HEK293 (cell line): Measurements from ENCODE around the gene ROPN1L.

Experiments
- BCL11A ChIP-seq: fragments of 450-650 bp; formaldehyde crosslinking; IDR thresholded peaks from 2 replicates; pipeline ENCODE4 v1.5.1; 2016; ENCODE audit warnings: low read depth, missing biosample characterization, missing genetic modification characterization
- GFI1B ChIP-seq: fragments of 450-650 bp; formaldehyde crosslinking; IDR thresholded peaks from 2 replicates; pipeline ENCODE4 v1.5.1; 2016; ENCODE audit warnings: missing biosample characterization, missing genetic modification characterization
- GLIS2 ChIP-seq: fragments of 450-650 bp; formaldehyde crosslinking; IDR thresholded peaks from 2 replicates; pipeline ENCODE4 v1.5.1; 2016; ENCODE audit warnings: missing biosample characterization, missing genetic modification characterization
- HOXD13 ChIP-seq: sonication (generic); formaldehyde crosslinking; IDR thresholded peaks from 2 replicates; pipeline ENCODE4 v1.8.0; 2022; ENCODE audit warnings: missing genetic modification reagents, borderline replicate concordance
- IKZF3 ChIP-seq: fragments of 450-650 bp; IDR thresholded peaks from 2 replicates; pipeline ENCODE4 v1.5.0; 2018; ENCODE audit warnings: missing biosample characterization, mild to moderate bottlenecking, missing genetic modification characterization, moderate library complexity
- KLF10 ChIP-seq: fragments of 450-650 bp; IDR thresholded peaks from 2 replicates; pipeline ENCODE4 v1.5.1; 2018; ENCODE audit warnings: missing biosample characterization, mild to moderate bottlenecking, missing genetic modification characterization
- MZF1 ChIP-seq: fragments of 450-650 bp; formaldehyde crosslinking; IDR thresholded peaks from 2 replicates; pipeline ENCODE4 v1.5.1; 2017; ENCODE audit warnings: missing biosample characterization, missing genetic modification characterization, borderline replicate concordance
- OVOL3 ChIP-seq: fragments of 450-650 bp; formaldehyde crosslinking; IDR thresholded peaks from 2 replicates; pipeline ENCODE4 v1.5.1; 2016; ENCODE audit warnings: missing biosample characterization, missing genetic modification characterization
- PATZ1 ChIP-seq: fragments of 450-650 bp; formaldehyde crosslinking; IDR thresholded peaks from 2 replicates; pipeline ENCODE4 v1.5.1; 2016; ENCODE audit warnings: missing biosample characterization, missing genetic modification characterization
- SP2 ChIP-seq: fragments of 450-650 bp; formaldehyde crosslinking; IDR thresholded peaks from 2 replicates; pipeline ENCODE4 v1.5.1; 2016; ENCODE audit warnings: missing biosample characterization, missing genetic modification characterization
- ZNF121 ChIP-seq: fragments of 450-650 bp; formaldehyde crosslinking; IDR thresholded peaks from 2 replicates; pipeline ENCODE4 v1.5.1; 2016; ENCODE audit warnings: missing biosample characterization, missing genetic modification characterization
- ZNF132 ChIP-seq: fragments of 450-650 bp; formaldehyde crosslinking; IDR thresholded peaks from 2 replicates; pipeline ENCODE4 v1.5.1; 2017; ENCODE audit warnings: missing biosample characterization, missing genetic modification characterization, borderline replicate concordance
- ZNF157 ChIP-seq: fragments of 450-650 bp; formaldehyde crosslinking; IDR thresholded peaks from 2 replicates; pipeline ENCODE4 v1.5.1; 2016; ENCODE audit warnings: missing biosample characterization, missing genetic modification characterization
- ZNF175 ChIP-seq: fragments of 450-650 bp; formaldehyde crosslinking; IDR thresholded peaks from 2 replicates; pipeline ENCODE4 v1.5.1; 2016; ENCODE audit warnings: missing biosample characterization, missing genetic modification characterization
- ZNF202 ChIP-seq: fragments of 450-650 bp; formaldehyde crosslinking; IDR thresholded peaks from 2 replicates; pipeline ENCODE4 v1.5.1; 2016; ENCODE audit warnings: missing biosample characterization, missing genetic modification characterization, borderline replicate concordance
- ZNF221 ChIP-seq: fragments of 450-650 bp; formaldehyde crosslinking; IDR thresholded peaks from 2 replicates; pipeline ENCODE4 v1.5.1; 2017; ENCODE audit warnings: missing biosample characterization, missing genetic modification characterization, borderline replicate concordance
- ZNF239 ChIP-seq: fragments of 450-650 bp; formaldehyde crosslinking; IDR thresholded peaks from 2 replicates; pipeline ENCODE4 v1.5.1; 2016; ENCODE audit warnings: missing biosample characterization, missing genetic modification characterization
- ZNF292 ChIP-seq: fragments of 450-650 bp; formaldehyde crosslinking; IDR thresholded peaks from 2 replicates; pipeline ENCODE4 v1.5.1; 2016; ENCODE audit warnings: low read depth, missing biosample characterization, missing genetic modification characterization, borderline replicate concordance
- ZNF311 ChIP-seq: fragments of 450-650 bp; formaldehyde crosslinking; IDR thresholded peaks from 2 replicates; pipeline ENCODE4 v1.5.1; 2017; ENCODE audit warnings: missing biosample characterization, missing genetic modification characterization, borderline replicate concordance
- ZNF366 ChIP-seq: fragments of 450-650 bp; formaldehyde crosslinking; conservative IDR thresholded peaks from 2 replicates; pipeline ENCODE4 v1.5.1; 2016; ENCODE audit warnings: missing biosample characterization, missing genetic modification characterization
- ZNF488 ChIP-seq: fragments of 450-650 bp; formaldehyde crosslinking; IDR thresholded peaks from 2 replicates; pipeline ENCODE4 v1.5.1; 2016; ENCODE audit warnings: missing biosample characterization, missing genetic modification characterization
- ZNF501 ChIP-seq: fragments of 450-650 bp; formaldehyde crosslinking; IDR thresholded peaks from 2 replicates; pipeline ENCODE4 v1.5.1; 2016; ENCODE audit warnings: missing biosample characterization, missing genetic modification characterization
- ZNF561 ChIP-seq: fragments of 450-650 bp; IDR thresholded peaks from 2 replicates; pipeline ENCODE4 v1.5.1; 2018; ENCODE audit warnings: missing biosample characterization, missing genetic modification characterization, borderline replicate concordance
- ZNF610 ChIP-seq: fragments of 450-650 bp; formaldehyde crosslinking; IDR thresholded peaks from 2 replicates; pipeline ENCODE4 v1.5.1; 2016; ENCODE audit warnings: missing biosample characterization, missing genetic modification characterization, borderline replicate concordance
- ZNF629 ChIP-seq: fragments of 450-650 bp; formaldehyde crosslinking; IDR thresholded peaks from 2 replicates; pipeline ENCODE4 v1.5.1; 2017; ENCODE audit warnings: missing biosample characterization, missing genetic modification characterization
- ZNF639 ChIP-seq: fragments of 450-650 bp; formaldehyde crosslinking; IDR thresholded peaks from 2 replicates; pipeline ENCODE4 v1.5.1; 2016; ENCODE audit warnings: missing biosample characterization, missing genetic modification characterization
- ZNF660 ChIP-seq: fragments of 450-650 bp; IDR thresholded peaks from 2 replicates; pipeline ENCODE4 v1.5.1; 2018; ENCODE audit warnings: missing biosample characterization, mild to moderate bottlenecking, missing genetic modification characterization
- ZNF777 ChIP-seq: fragments of 450-650 bp; formaldehyde crosslinking; IDR thresholded peaks from 2 replicates; pipeline ENCODE4 v1.5.1; 2017; ENCODE audit warnings: missing biosample characterization, missing genetic modification characterization, borderline replicate concordance
- ZNF791 ChIP-seq: fragments of 450-650 bp; formaldehyde crosslinking; IDR thresholded peaks from 2 replicates; pipeline ENCODE4 v1.5.1; 2016; ENCODE audit warnings: missing biosample characterization, missing genetic modification characterization
- TF ChIP-seq, protein P1 (sequence below): fragments of 450-650 bp; formaldehyde crosslinking; IDR thresholded peaks from 2 replicates; pipeline ENCODE4 v1.5.1; 2016; ENCODE audit warnings: missing biosample characterization, missing genetic modification characterization
- TF ChIP-seq, protein P2 (sequence below): fragments of 450-650 bp; formaldehyde crosslinking; IDR thresholded peaks from 2 replicates; pipeline ENCODE4 v1.5.1; 2016; ENCODE audit warnings: missing biosample characterization, missing genetic modification characterization, borderline replicate concordance

Gene ROPN1L

GRCh38 chr5:10441083-10441991 lies at the start of gene ROPN1L (continued):
- TF ChIP-seq, protein P1, sequence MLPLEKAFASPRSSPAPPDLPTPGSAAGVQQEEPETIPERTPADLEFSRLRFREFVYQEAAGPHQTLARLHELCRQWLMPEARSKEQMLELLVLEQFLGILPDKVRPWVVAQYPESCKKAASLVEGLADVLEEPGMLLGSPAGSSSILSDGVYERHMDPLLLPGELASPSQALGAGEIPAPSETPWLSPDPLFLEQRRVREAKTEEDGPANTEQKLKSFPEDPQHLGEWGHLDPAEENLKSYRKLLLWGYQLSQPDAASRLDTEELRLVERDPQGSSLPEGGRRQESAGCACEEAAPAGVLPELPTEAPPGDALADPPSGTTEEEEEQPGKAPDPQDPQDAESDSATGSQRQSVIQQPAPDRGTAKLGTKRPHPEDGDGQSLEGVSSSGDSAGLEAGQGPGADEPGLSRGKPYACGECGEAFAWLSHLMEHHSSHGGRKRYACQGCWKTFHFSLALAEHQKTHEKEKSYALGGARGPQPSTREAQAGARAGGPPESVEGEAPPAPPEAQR (tag by site-specific recombination) = no peak
- TF ChIP-seq ZNF791 (tag by site-specific recombination) (no peak), MZF1 (0 out of 2 replicates have a peak, but pooled peaks have one; percentile 52), ZNF157 (tag by site-specific recombination) (no peak), ZNF239 (tag by site-specific recombination) (0 out of 2 replicates have a peak, but pooled peaks have one; percentile 21), OVOL3 (tag by site-specific recombination) (peak; percentile 38; the same call in 1 of the 2 replicates), ZNF488 (tag by site-specific recombination) (no peak), ZNF629 (tag by site-specific recombination) (peak; percentile 64), ZNF132 (tag by site-specific recombination) (no peak), ZNF639 (tag by site-specific recombination) (no peak), ZNF292 (tag by site-specific recombination) (no peak), GFI1B (tag by site-specific recombination) (no peak), SP2 (tag by site-specific recombination) (peak; percentile 66), KLF10 (tag by site-specific recombination) (0 out of 2 replicates have a peak, but pooled peaks have one; percentile 16), PATZ1 (tag by site-specific recombination) (peak; percentile 81), ZNF366 (tag by site-specific recombination) (no peak), ZNF501 (peak; percentile 93), HOXD13 (CRISPR knock-in tag) (no peak), ZNF175 (tag by site-specific recombination) (no peak), ZNF561 (tag by site-specific recombination) (peak; percentile 90), ZNF202 (no peak), ZNF610 (tag by site-specific recombination) (no peak; the same call in 1 of the 2 replicates), ZNF221 (tag by site-specific recombination) (no peak), ZNF777 (tag by site-specific recombination) (no peak), BCL11A (no peak), IKZF3 (tag by site-specific recombination) (peak; percentile 77), GLIS2 (tag by site-specific recombination) (peak; percentile 25; the same call in 1 of the 2 replicates), ZNF121 (tag by site-specific recombination) (peak; percentile 98), ZNF311 (tag by site-specific recombination) (no peak), ZNF660 (tag by site-specific recombination) (no peak)
- TF ChIP-seq, protein P2, sequence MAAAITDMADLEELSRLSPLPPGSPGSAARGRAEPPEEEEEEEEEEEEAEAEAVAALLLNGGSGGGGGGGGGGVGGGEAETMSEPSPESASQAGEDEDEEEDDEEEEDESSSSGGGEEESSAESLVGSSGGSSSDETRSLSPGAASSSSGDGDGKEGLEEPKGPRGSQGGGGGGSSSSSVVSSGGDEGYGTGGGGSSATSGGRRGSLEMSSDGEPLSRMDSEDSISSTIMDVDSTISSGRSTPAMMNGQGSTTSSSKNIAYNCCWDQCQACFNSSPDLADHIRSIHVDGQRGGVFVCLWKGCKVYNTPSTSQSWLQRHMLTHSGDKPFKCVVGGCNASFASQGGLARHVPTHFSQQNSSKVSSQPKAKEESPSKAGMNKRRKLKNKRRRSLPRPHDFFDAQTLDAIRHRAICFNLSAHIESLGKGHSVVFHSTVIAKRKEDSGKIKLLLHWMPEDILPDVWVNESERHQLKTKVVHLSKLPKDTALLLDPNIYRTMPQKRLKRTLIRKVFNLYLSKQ (tag by site-specific recombination) = no peak
